ENCODE data around the gene HFM1.

HFM1 gene

DNA sequence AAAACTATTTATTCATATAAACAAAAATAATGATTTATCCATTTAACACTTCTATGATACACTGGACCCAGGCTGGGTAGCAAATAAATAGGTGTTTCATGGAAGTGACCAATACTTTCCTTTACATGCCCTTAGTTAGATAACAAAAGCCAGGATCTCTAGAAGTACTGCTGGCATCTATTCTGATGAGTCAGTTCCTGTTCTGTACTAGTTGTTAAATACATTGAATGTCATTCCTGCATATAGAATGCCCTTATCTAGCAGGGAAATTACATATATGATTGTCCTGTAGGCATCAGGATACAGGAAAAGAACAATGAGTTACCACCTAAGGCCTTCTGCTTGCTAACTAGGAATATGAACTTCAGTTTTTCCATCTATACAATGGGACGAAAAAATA, 130.8 kb downstream of the HFM1 start:
- TF ChIP-seq, protein P1, sequence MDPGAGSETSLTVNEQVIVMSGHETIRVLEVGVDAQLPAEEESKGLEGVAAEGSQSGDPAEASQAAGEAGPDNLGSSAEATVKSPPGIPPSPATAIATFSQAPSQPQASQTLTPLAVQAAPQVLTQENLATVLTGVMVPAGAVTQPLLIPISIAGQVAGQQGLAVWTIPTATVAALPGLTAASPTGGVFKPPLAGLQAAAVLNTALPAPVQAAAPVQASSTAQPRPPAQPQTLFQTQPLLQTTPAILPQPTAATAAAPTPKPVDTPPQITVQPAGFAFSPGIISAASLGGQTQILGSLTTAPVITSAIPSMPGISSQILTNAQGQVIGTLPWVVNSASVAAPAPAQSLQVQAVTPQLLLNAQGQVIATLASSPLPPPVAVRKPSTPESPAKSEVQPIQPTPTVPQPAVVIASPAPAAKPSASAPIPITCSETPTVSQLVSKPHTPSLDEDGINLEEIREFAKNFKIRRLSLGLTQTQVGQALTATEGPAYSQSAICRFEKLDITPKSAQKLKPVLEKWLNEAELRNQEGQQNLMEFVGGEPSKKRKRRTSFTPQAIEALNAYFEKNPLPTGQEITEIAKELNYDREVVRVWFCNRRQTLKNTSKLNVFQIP (CRISPR knock-in tag; IDR thresholded peaks at IDR 0.05; ENCODE audit: borderline replicate concordance, low read depth) = no peak
- TF ChIP-seq GLIS3 (CRISPR knock-in tag; IDR thresholded peaks at IDR 0.05) (no peak), ESRRG (CRISPR knock-in tag; IDR thresholded peaks at IDR 0.05) (no peak)
- no peak for ATAC-seq

DNA sequence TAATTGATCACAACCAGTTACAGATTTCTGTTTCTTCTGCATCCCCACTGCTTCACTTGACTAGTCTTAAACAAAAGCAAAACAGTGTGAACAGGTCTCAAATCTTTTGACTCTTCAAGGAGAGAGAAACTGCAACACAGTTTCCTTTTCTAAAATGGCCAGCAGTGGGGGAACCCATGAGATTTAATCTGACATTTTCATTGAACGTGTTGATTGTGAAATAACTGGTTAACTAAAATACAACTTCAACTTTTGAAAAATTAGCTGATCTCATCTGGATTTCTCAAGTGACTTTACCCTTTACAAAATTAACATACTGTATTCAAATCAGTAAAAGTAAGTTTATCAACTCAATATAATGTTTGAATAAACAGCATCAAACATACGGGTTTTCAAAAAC, 143.0 kb downstream of the HFM1 start:
- TF ChIP-seq ISL1 (CRISPR knock-in tag; IDR thresholded peaks at IDR 0.05) (no peak), ZNF565 (CRISPR knock-in tag; conservative IDR thresholded peaks at IDR 0.05; ENCODE audit: low read depth) (no peak), ESRRG (CRISPR knock-in tag; IDR thresholded peaks at IDR 0.05) (no peak), TOX (CRISPR knock-in tag; IDR thresholded peaks at IDR 0.05; ENCODE audit: borderline replicate concordance) (no peak), SNAI2 (CRISPR knock-in tag; IDR thresholded peaks at IDR 0.05) (no peak), ZNF8 (CRISPR knock-in tag; IDR thresholded peaks at IDR 0.05) (no peak), ZC3H10 (CRISPR knock-in tag; IDR thresholded peaks at IDR 0.05) (no peak), RARB (CRISPR knock-in tag; IDR thresholded peaks at IDR 0.05) (no peak), ZFP30 (CRISPR knock-in tag; IDR thresholded peaks at IDR 0.05) (no peak), ZNF70 (CRISPR knock-in tag; IDR thresholded peaks at IDR 0.05) (no peak), PPARA (CRISPR knock-in tag; IDR thresholded peaks at IDR 0.05; ENCODE audit: borderline replicate concordance) (no peak), CSDC2 (CRISPR knock-in tag; IDR thresholded peaks at IDR 0.05) (no peak), OSR1 (CRISPR knock-in tag; IDR thresholded peaks at IDR 0.05) (no peak)
- TF ChIP-seq, protein P1 (CRISPR knock-in tag; IDR thresholded peaks at IDR 0.05; ENCODE audit: borderline replicate concordance, low read depth) = no peak
- TF ChIP-seq, protein P2, sequence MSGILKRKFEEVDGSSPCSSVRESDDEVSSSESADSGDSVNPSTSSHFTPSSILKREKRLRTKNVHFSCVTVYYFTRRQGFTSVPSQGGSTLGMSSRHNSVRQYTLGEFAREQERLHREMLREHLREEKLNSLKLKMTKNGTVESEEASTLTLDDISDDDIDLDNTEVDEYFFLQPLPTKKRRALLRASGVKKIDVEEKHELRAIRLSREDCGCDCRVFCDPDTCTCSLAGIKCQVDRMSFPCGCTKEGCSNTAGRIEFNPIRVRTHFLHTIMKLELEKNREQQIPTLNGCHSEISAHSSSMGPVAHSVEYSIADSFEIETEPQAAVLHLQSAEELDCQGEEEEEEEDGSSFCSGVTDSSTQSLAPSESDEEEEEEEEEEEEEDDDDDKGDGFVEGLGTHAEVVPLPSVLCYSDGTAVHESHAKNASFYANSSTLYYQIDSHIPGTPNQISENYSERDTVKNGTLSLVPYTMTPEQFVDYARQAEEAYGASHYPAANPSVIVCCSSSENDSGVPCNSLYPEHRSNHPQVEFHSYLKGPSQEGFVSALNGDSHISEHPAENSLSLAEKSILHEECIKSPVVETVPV (CRISPR knock-in tag; IDR thresholded peaks at IDR 0.05) = no peak
- TF ChIP-seq, protein P3, sequence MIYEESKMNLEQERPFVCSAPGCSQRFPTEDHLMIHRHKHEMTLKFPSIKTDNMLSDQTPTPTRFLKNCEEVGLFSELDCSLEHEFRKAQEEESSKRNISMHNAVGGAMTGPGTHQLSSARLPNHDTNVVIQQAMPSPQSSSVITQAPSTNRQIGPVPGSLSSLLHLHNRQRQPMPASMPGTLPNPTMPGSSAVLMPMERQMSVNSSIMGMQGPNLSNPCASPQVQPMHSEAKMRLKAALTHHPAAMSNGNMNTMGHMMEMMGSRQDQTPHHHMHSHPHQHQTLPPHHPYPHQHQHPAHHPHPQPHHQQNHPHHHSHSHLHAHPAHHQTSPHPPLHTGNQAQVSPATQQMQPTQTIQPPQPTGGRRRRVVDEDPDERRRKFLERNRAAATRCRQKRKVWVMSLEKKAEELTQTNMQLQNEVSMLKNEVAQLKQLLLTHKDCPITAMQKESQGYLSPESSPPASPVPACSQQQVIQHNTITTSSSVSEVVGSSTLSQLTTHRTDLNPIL (CRISPR knock-in tag; IDR thresholded peaks at IDR 0.05; ENCODE audit: low read depth) = no peak
- TF ChIP-seq, protein P4, sequence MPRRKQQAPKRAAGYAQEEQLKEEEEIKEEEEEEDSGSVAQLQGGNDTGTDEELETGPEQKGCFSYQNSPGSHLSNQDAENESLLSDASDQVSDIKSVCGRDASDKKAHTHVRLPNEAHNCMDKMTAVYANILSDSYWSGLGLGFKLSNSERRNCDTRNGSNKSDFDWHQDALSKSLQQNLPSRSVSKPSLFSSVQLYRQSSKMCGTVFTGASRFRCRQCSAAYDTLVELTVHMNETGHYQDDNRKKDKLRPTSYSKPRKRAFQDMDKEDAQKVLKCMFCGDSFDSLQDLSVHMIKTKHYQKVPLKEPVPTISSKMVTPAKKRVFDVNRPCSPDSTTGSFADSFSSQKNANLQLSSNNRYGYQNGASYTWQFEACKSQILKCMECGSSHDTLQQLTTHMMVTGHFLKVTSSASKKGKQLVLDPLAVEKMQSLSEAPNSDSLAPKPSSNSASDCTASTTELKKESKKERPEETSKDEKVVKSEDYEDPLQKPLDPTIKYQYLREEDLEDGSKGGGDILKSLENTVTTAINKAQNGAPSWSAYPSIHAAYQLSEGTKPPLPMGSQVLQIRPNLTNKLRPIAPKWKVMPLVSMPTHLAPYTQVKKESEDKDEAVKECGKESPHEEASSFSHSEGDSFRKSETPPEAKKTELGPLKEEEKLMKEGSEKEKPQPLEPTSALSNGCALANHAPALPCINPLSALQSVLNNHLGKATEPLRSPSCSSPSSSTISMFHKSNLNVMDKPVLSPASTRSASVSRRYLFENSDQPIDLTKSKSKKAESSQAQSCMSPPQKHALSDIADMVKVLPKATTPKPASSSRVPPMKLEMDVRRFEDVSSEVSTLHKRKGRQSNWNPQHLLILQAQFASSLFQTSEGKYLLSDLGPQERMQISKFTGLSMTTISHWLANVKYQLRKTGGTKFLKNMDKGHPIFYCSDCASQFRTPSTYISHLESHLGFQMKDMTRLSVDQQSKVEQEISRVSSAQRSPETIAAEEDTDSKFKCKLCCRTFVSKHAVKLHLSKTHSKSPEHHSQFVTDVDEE (CRISPR knock-in tag; IDR thresholded peaks at IDR 0.05) = no peak
- no peak for ATAC-seq

DNA sequence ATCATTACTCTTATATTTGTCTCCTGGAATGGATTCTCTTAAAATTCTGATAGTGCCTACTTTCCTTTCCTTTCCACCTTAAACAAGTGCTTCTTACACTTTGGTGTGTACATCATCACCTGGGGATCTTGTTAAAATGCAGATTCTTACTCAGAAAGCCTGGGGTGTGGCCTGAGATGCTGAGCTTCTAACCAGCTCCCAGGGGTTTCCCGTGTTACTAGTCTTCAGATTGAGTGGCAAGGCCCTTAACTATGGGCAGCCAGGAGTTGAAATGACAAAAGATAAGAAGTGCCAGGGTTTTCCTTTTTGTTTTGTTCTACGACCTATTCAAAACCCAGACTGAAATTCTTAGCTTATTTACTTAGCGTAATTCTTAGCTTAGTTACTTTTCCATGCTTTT, 159.2 kb downstream of the HFM1 start:
- no peak for ATAC-seq
- TF ChIP-seq RARB (CRISPR knock-in tag; IDR thresholded peaks at IDR 0.05) (no peak), TCF4 (CRISPR knock-in tag; IDR thresholded peaks at IDR 0.05; ENCODE audit: borderline replicate concordance) (no peak), GLIS3 (CRISPR knock-in tag; IDR thresholded peaks at IDR 0.05) (no peak), ZNF70 (CRISPR knock-in tag; IDR thresholded peaks at IDR 0.05) (no peak)
- TF ChIP-seq, protein P4 (CRISPR knock-in tag; IDR thresholded peaks at IDR 0.05) = no peak
